Astrocyte of the spinal cord (primary cell): Measurements from ENCODE around the gene BORCS6.

ENCODE experiments used
- DNase-seq: peaks from one replicate; pipeline ENCODE4 v3.0.0; 2011; ENCODE audit warnings: low read depth, low spot score
- H3K4me3 ChIP-seq: 2 replicates; pipeline ENCODE4 v1.5.1; 2011; ENCODE audit warnings: low read depth, mild to moderate bottlenecking, low read length, moderate library complexity
- in situ Hi-C: cut with HindIII; loops from 2 replicates; pipeline ENCODE4 v1.10.0; 2017; ENCODE audit warnings: low sequenced_read_pairs
- TF ChIP-seq, protein P1 (sequence below): IDR thresholded peaks from 2 replicates; pipeline ENCODE4 v1.5.1; 2012; ENCODE audit warnings: low read depth, mild to moderate bottlenecking, low read length, inconsistent platforms

BORCS6 gene

DNA sequence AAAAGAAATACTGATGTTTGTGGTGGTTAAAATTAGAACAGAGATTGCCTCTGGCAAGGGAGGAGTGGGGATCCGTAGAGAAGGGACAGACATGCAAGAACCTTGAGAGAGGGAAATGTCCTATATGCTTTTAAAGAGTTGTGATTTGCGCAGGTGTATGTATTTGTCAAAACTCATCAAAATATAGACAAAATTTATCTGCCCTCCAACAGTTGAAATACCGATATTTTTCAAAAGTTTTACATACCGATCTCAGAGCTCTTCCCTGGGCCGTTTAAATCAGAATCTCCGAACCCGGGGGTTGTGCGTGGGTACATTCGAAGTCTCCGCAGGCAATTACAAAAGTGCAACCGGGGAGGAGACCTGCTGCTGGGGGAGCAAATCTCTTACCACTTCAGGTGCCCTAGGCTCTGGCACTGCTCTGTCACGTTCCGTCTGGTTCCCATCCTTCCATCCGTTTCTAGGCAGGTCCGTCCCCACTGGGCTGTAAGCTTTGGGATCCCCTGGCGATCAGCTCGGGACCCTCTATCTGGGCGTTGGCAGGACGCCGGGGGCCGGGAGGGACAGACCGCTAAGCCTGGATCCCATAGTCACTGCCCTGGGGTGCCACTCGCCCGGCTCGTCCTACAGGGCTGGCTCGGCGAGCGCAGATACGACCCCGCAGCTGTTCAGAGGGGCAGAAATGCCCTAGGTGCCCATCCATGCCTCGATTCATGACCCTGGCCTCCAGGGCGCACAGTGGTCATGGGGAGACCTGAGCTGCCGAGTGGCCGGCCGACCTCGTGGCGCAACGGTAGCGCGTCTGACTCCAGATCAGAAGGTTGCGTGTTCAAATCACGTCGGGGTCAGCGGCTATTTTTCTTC lies 4.2 kb downstream of the BORCS6 start:
- in situ Hi-C loops: no loop called here

DNA sequence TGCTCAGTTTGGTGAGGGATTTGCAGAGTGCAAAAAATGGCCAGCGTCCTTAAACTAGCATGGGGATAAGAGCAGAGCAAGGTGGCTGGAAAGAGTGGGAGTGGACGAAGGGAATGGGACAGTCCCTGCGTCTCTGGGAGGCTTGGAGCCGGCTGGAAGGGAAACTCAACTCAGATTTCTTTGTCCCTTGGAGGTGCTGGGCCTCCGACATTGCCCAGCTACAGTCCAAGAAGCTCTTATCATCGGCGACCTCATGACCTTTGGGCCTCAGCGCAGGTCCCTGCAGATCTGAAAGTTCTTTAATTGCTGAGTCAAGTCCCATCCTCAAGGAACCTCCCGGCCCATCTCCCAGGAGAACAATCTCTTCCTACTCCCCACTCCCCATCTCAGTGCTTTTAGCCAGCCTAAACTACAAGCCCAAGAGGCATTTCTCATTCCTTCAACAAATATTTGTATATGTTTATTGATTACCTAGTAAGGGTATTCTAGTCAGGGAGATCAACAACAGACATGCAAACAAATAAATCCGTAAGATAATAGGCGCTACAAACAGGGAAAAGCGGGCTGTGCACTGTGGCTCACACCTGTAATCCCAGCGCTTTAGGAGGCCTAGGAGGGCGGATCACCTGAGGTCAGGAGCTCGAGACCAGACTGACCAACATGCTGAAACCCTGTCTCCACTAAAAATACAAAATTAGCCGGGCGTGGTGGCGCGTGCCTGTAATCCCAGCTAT lies 12.8 kb downstream of the BORCS6 start:
- in situ Hi-C loops: no loop called here
- DNase-seq: no peak
- H3K4me3 ChIP-seq: peak overlapping the region; percentile 67
- TF ChIP-seq, protein P1, sequence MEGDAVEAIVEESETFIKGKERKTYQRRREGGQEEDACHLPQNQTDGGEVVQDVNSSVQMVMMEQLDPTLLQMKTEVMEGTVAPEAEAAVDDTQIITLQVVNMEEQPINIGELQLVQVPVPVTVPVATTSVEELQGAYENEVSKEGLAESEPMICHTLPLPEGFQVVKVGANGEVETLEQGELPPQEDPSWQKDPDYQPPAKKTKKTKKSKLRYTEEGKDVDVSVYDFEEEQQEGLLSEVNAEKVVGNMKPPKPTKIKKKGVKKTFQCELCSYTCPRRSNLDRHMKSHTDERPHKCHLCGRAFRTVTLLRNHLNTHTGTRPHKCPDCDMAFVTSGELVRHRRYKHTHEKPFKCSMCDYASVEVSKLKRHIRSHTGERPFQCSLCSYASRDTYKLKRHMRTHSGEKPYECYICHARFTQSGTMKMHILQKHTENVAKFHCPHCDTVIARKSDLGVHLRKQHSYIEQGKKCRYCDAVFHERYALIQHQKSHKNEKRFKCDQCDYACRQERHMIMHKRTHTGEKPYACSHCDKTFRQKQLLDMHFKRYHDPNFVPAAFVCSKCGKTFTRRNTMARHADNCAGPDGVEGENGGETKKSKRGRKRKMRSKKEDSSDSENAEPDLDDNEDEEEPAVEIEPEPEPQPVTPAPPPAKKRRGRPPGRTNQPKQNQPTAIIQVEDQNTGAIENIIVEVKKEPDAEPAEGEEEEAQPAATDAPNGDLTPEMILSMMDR: no peak

More for the DNA sequence above, 4.2 kb downstream of the BORCS6 start:
- TF ChIP-seq, protein P1: no peak
- peak overlapping the region; percentile 59 for H3K4me3 ChIP-seq
- DNase-seq: peak; percentile 62

DNA sequence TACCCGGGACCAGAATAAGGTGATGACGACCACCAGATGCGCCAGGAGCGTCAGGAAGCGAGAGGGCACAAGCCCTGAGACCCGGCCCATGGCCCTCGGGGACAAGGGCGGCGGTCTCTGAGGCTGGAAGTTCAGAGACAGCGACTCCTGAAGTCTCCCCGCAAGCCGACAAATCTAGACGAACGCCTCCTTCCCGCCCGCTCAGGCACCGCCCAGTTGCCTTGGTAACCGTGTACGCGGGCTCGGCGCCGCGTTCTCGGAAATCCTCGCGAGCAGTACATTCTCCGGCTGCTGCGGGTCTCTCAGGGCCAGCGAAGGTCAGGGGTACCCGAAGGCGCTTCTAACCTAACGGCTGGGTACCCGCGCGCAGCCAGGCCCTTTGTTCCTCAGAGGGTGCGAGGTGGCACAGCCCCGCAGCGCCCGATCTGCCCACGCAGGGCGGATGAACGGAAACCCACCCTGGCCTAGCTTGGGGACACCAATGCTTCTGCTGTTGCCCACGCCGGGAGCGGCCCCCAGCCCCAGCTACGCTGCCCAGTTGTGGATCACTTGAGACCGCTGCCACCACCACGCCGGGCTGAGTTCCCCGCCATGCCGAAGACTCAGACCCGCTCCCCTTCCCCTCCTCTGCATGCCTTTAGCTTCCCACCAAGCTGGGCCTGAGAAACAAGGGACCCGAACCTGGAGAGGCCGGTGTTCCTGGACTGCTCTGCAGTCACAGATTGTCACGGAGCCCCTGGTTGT lies 13.6 kb downstream of the BORCS6 start, which contains the start of gene TMEM107:
Gene TMEM107 (minus strand): TSS at position 184 of the 744 bp plus-strand sequence. CDS start 94 bp downstream, at position 90.
- H3K4me3 ChIP-seq: peak within 1 kb of the TSS; percentile 67
- DNase-seq: peak; percentile 81
- in situ Hi-C loops: no loop called here
- TF ChIP-seq, protein P1: no peak

DNA sequence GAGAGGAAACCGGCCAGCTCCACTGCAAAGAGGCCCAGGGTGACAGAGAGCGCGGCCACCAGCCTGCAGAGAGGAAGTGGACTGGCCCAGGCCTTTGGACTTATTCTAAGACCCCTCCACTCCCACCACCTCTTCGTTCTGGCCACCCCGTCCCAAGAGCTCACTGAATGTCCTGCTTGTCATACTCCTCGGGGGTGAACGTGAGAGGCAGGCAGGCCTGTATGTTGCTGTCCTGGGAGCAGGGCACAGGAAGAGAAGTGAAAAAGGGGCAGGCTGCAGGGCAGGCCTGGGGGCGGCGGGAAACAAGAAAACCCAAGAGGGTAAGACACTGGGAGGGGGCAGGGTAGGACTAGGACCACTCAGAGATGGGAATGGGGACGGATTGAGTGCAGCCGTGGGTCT lies 14.2 kb downstream of the BORCS6 start:
- TF ChIP-seq, protein P1: no peak
- DNase-seq: no peak
- in situ Hi-C loops: no loop called here
- peak overlapping the region; percentile 67 for H3K4me3 ChIP-seq

DNA sequence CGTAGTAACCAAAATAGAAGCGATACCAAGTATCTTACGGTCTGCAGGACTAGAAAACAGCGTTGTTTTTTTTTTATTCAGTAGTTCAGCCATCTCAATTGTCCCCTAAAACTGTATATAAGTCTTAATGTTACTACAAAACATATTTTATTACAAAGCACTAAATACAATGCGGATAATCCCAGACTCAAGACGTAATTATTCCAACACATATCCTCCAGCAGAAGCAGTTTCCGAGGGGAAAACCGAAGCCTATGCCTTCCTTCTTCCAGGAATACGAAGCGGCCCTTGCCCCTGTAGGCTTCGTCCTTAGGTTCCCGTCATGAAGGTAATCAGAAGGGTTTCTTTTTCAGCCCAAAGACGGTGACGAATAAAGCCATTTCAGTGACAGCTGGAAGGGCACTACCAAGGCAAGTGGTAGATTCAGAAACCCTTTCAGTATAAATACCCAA lies 16.1 kb downstream of the BORCS6 start:
- peak overlapping the region; percentile 38 for H3K4me3 ChIP-seq
- TF ChIP-seq, protein P1: no peak
- in situ Hi-C loops: no loop called here
- no peak for DNase-seq
